ENCODE measurements around the gene RFPL3. TPM values are rescaled to one million over a fixed set of nuclear protein-coding genes. Genes with fewer than 3 reads are reported as not detected.

Gene RFPL3
- total RNA-seq, 6 donors from 2014 or later, result not detected

DNA sequence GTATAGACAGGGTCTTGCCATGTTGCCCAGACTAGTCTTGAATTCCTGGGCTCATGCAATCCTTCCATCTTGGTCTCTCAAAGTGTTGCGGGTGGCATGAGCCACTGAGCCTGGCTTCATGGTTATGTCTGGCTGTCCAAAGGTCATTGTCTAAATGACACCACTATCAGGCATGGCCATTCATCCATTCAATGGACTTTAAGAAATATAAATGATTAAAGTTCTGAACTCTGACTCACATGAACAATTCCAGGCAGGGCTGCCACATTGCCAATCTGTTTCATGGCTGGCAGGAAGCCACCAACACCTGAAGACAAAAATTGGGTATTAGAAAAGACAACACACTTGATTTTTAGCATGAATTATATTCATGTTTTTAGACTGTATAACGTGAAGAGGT is 50.3 kb downstream of the RFPL3 start:
- Histone ChIP-seq H3K4me3 (no peak overlapping the region), H3K27ac (no peak overlapping the region), H3K27me3 (no peaks in the 10 kb centered on the region), H3K4me1 (peaks cover 16 to 25% (median 18%) of the 10 kb centered on the region in 4 donors), H3K36me3 (peaks cover 13 to 59% (median 36%) of the 10 kb centered on the region in 4 donors), H3K9me3 (no peaks in the 10 kb centered on the region)
- no peak for DNase-seq
- TF ChIP-seq, protein P1, sequence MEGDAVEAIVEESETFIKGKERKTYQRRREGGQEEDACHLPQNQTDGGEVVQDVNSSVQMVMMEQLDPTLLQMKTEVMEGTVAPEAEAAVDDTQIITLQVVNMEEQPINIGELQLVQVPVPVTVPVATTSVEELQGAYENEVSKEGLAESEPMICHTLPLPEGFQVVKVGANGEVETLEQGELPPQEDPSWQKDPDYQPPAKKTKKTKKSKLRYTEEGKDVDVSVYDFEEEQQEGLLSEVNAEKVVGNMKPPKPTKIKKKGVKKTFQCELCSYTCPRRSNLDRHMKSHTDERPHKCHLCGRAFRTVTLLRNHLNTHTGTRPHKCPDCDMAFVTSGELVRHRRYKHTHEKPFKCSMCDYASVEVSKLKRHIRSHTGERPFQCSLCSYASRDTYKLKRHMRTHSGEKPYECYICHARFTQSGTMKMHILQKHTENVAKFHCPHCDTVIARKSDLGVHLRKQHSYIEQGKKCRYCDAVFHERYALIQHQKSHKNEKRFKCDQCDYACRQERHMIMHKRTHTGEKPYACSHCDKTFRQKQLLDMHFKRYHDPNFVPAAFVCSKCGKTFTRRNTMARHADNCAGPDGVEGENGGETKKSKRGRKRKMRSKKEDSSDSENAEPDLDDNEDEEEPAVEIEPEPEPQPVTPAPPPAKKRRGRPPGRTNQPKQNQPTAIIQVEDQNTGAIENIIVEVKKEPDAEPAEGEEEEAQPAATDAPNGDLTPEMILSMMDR (IDR thresholded peaks at IDR 0.05), result no peak
- TF ChIP-seq POLR2A (IDR thresholded peaks at IDR 0.05) (no peak), POLR2AphosphoS5 (IDR thresholded peaks at IDR 0.05) (no peak), EP300 (IDR thresholded peaks at IDR 0.05) (no peak)
- ATAC-seq (ENCODE audit: low FRiP score in 2 of 2), result no peak
- WGBS, 2 donors, result 50 to 78% methylated on average over 2 of the region's 2 CpGs

DNA sequence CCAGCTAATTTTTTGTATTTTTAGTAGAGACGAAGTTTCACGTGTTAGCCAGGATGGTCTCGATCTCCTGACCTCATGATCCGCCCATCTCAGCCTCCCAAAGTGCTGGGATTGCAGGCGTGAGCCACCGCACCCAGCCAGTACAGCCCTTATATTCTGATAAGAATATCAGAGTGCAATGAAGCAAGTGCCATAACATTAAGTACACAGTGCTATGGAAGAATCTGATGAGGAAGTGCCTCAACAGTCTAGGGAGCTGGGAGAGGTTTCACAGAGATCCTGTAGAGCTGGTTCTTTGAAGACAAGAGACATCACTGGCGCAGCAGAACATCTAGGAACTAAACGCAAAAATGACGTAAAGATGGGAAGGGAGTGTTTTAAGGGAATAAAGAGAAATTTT is 52.3 kb downstream of the RFPL3 start:
- Histone ChIP-seq H3K4me3 (peak overlapping the region in 1 of 4 donors; percentile 72), H3K27ac (no peak overlapping the region), H3K4me1 (peaks cover 16 to 25% (median 18%) of the 10 kb centered on the region in 4 donors), H3K36me3 (peaks cover 13 to 38% (median 24%) of the 10 kb centered on the region in 4 donors), H3K9me3 (no peaks in the 10 kb centered on the region), H3K27me3 (no peaks in the 10 kb centered on the region)
- no peak for DNase-seq
- WGBS, 2 donors, result 88 to 95% methylated on average over 8 to 9 of the region's 9 CpGs
- TF ChIP-seq, protein P1 (IDR thresholded peaks at IDR 0.05), result no peak
- no peak for TF ChIP-seq POLR2A (IDR thresholded peaks at IDR 0.05)
- no peak for TF ChIP-seq EP300 (IDR thresholded peaks at IDR 0.05)
- no peak for TF ChIP-seq POLR2AphosphoS5 (IDR thresholded peaks at IDR 0.05)
- ATAC-seq (ENCODE audit: low FRiP score in 2 of 2), result no peak

DNA sequence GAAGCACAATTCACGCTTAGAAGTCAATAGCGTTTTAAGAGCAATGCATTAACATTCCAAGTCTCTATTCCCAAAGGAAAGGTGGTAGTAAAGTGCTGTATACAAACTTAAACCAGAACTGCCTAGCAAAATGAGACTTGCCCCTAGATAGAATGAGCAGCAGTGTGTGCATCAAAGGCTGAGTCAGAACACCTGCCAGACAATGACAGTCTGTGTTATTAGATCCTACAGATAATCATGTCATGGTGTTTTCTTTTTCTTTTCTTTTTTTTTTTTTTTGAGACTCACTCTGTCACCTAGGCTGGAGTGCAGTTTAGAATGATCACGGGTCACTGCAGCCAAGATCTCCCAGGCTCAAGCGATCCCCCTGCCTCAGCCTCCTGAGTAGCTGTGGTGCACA is 52.8 kb downstream of the RFPL3 start:
- H3K36me3 ChIP-seq, result peaks cover 13 to 33% (median 21%) of the 10 kb centered on the region in 4 donors
- TF ChIP-seq POLR2AphosphoS5 (IDR thresholded peaks at IDR 0.05) (no peak), EP300 (IDR thresholded peaks at IDR 0.05) (no peak), POLR2A (IDR thresholded peaks at IDR 0.05) (no peak)
- TF ChIP-seq, protein P1 (IDR thresholded peaks at IDR 0.05), result no peak
- no peaks in the 10 kb centered on the region for H3K27me3 ChIP-seq
- no peak for ATAC-seq (ENCODE audit: low FRiP score in 2 of 2)
- no peak overlapping the region for H3K27ac ChIP-seq
- H3K9me3 ChIP-seq, result no peaks in the 10 kb centered on the region
- 78 to 85% methylated on average over 4 of the region's 4 CpGs for WGBS, 2 donors
- H3K4me1 ChIP-seq, result peaks cover 16 to 25% (median 18%) of the 10 kb centered on the region in 4 donors
- peak overlapping the region in 3 of 4 donors; percentile 72 to 90 (median 85) for H3K4me3 ChIP-seq
- DNase-seq, result no peak

Small RNA genes within 50 kb of the gene (small RNA-seq; reads per million reads assigned to genes)
- gene AL021937.2, result 0 reads per million in 4 donors
- 0 reads per million in 4 donors for gene IGLVIVOR22-2
- 0 reads per million in 4 donors for gene RF02171
- 0 reads per million in 4 donors for gene RF02172

Other genes with a start within 250 kb of the RFPL3 start
- gene C22orf42, start 198.6 kb upstream of the RFPL3 start, total RNA-seq, result not detected
- gene RFPL2, start 152.8 kb upstream of the RFPL3 start, total RNA-seq, result under 1 TPM in 1 of 6 donors, not detected in 5; 0.49 TPM
- 1 to 10 TPM in 4 of 6 donors, under 1 TPM in 2; 0.33 to 6.3 (median 1.2) TPM for gene SLC5A4, start 102.5 kb upstream of the RFPL3 start, total RNA-seq
- 10 to 100 TPM; 45.3 to 71.4 (median 63.7) TPM for gene RTCB, start 54.4 kb downstream of the RFPL3 start, total RNA-seq
- gene BPIFC, start 106.6 kb downstream of the RFPL3 start, total RNA-seq, result not detected
- gene FBXO7, start 116.9 kb downstream of the RFPL3 start, total RNA-seq, result 100 to 1,000 TPM in 2 of 6 donors, 10 to 100 TPM in 4; 69.9 to 115 (median 85.4) TPM